CD4-positive, alpha-beta T cell treated with Interleukin-17A for 1 hour (primary cell): ENCODE measurements around the gene ADRB2.
"Not testable (repeated sequence)": the region's sequence is repeated elsewhere in the genome, so short reads cannot be mapped to it uniquely, and the experiment has no call there.

Experiments used
- DNase-seq: peaks from one replicate; pipeline ENCODE4 v3.0.0-alpha.2; 2020

ADRB2 gene

DNA sequence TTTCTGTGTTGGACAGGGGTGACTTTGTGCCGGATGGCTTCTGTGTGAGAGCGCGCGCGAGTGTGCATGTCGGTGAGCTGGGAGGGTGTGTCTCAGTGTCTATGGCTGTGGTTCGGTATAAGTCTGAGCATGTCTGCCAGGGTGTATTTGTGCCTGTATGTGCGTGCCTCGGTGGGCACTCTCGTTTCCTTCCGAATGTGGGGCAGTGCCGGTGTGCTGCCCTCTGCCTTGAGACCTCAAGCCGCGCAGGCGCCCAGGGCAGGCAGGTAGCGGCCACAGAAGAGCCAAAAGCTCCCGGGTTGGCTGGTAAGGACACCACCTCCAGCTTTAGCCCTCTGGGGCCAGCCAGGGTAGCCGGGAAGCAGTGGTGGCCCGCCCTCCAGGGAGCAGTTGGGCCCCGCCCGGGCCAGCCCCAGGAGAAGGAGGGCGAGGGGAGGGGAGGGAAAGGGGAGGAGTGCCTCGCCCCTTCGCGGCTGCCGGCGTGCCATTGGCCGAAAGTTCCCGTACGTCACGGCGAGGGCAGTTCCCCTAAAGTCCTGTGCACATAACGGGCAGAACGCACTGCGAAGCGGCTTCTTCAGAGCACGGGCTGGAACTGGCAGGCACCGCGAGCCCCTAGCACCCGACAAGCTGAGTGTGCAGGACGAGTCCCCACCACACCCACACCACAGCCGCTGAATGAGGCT, at the start of gene ADRB2:
Gene ADRB2 (plus strand): TSS at position 559 of the 686 bp plus-strand sequence. CDS start 221 bp downstream, outside the sequence.
- peak; percentile 93 for DNase-seq

- DNase-seq = no peak
Measured at GRCh38 chr5:148776780-148777179, 49.6 kb upstream of the ADRB2 start.

DNA sequence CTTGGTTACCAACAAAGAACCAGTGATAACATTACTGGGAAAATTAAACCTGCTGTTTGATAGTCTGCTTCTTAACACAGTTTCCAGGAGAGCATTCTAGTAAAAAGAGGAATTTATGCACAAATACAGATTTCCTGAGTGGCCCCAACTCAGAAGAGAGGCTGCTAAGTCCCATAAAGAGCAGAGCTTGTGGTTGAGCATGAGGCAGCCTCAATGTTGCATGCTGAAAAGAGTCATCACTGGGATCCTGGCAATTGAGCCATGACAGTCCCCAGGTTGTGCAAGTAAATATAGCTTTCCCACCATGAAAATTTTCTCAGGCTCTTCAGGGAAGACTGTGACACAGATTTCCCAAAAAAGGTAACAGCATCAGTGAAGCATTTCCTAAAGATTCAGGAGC, 47.5 kb upstream of the ADRB2 start:
- no peak for DNase-seq

- no peak for DNase-seq
Measured at GRCh38 chr5:148780711-148781110, 45.7 kb upstream of the ADRB2 start.

- DNase-seq = no peak
Measured at GRCh38 chr5:148781766-148782165, 44.6 kb upstream of the ADRB2 start.

DNA sequence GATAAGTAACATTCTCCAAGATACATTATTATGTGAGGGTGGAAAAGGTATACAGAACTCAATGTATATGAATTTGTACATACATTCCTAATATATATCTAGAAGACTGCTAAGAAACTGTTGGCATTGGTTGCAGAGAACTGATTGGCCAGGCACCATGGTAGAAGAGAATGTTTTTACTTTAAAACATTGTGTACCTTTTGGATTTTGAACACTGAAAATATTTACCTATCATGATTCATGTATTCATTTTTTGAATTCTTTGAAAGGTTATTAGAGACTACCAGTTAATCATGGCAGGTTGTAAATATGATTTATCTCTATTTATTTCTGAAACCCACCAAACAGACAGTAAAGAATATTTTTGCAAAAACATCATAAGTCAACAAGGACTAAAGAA, 41.2 kb upstream of the ADRB2 start:
- no peak for DNase-seq

- DNase-seq = no peak
Measured at GRCh38 chr5:148786456-148786855, 40.0 kb upstream of the ADRB2 start.

DNA sequence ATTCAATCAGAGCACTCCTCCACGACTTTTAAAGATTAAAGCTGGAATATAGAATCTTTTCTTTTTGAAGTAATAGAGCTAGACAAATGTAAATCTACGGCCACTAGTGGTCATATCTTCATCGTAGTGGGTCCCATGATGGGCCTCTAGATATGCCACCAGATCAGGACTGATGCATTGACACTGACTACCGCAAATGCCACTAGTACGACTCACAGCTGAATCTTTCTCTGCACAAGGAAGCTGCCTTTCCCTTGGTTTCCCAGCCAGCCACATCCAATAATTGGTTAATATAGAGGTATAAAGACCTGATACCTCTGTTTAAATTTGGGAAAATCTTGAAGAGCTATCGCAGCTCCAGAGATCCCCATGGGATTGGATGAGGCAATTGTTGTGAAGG, 37.8 kb upstream of the ADRB2 start:
- no peak for DNase-seq

DNA sequence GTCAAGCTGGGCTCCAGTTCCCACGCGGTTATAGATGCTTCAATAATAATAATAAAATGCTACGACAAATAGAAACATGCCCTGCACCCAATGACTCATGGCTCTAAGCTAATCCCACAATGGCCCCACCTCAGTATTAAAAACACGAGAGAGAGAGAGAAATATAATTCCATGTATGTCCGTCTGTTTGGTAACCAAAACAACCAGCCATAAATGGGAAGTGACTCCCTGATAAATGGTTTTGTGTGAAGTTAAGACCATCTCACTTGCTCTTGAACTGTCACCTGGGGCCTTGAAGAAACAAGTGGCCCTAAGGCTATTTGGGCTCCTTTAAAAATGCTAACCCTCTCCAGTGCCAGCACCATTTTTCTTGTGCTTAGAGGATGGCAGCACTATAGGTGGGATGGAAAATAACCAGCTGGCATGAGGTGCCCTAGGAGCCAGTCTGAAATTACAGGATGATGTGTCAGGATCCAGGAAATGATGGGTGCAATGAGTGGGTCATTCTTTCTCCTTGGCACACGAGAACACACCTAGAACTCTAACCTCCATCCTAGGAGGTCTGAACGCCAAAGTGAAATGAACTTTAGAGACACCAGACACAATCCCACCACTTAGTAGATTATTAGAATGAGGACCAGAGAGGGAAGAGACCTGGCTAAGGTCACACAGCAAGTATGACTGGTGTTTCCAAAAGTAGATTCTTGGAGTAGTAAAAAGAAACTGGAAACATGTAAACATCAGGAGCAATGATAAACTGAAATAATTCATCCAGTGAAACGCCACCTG, 35.7 kb upstream of the ADRB2 start:
- no peak for DNase-seq

GRCh38 chr5:148791334-148791667, 35.1 kb upstream of the ADRB2 start:
- no peak for DNase-seq

GRCh38 chr5:148791696-148792095, 34.7 kb upstream of the ADRB2 start:
- no peak for DNase-seq

DNA sequence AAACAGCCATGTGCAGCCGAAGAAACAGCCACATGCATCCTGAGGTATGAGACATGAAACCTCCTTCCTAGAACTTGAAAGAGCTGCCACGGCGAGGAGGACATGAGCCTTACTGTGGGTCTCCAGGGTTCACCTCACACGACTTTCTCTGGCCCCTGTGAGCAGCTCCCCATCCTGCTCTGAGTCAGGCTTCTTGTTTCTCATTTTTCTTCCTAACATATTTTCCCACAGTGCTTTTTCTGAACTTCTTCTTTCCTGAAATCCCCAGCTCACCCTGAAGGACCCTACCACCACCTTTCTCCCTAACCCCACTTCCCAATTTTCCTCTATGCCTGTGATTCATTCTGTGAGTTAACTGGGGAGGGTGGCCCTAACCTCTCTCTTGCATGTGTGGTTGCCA, 33.7 kb upstream of the ADRB2 start:
- no peak for DNase-seq

GRCh38 chr5:148793261-148793660, 33.1 kb upstream of the ADRB2 start:
- no peak for DNase-seq

- DNase-seq = no peak
Measured at GRCh38 chr5:148794275-148794674, 32.1 kb upstream of the ADRB2 start.

DNA sequence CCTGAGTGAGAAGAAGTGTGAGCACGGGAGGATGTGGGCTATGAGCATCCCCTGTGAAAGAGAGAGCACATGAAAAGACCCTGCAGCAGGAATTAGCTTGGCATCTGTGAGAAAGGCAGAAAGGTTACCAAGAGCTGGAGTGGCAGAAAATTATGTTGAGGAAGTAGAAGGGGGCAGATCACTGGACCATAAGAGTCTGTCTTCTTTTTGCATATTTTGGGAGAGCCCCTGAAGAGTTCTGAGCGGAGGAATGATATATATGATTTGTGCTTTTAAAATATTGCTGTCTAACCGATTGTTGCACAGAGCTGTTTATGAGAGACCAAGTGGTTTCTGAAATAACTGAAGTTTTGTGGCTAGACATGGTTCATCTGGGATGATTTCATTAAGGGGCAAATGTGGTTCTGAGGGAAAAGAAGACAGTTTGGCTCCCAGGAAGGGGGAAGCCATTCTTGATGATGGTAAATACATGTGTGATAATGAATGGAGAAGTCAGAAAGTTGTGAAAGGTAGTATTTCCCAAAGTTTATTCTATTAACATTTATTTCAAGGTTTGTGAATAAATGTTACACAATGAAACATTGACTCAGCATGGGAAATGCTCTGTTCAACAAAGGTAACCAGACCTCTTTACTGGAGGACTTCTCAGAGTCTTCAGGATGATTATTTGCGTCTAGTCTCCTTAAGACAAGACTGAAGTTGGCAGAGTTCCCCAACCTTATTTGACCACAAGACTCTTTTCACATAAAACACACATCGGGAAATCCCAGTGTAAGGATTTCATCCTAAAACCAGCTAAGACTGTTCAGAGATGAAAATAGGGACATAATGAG, 31.5 kb upstream of the ADRB2 start:
- DNase-seq = no peak

DNA sequence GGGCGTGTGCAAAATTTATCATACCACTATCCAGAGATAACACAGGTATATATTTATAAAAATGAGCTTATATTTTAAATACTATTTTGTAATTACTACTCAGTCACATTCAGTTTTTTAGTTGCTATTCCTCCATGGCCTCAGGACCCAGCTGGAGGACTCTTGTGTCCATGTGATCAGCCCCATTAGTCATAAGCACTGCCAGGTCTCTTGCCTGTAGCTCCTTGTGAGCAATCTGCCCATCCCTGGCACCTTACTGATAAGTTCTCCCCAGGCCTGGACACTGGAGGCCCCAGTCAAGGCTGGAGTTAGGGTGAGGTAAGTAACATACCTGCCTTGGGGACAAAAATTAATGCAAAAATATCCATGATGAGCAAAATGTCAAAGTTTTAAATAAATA, 29.5 kb upstream of the ADRB2 start:
- no peak for DNase-seq

DNA sequence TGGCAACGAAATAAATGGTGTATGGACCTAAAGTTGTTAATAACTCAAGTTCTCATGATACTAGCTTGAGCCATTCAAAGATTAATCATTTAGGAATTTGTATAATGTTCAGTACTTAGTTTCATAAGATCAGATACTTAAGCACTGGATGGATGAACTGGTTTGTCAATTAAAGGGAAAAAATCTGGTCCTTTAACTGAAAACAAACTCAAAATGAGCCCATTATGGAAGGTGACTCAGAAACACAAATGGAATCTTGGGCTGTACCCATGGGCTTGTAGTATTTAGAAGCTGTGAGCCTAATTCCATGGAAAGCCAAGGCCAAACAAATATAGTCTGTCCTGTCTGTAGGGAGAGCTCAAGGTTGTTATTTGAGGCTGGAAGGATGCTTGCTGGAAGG, 27.6 kb upstream of the ADRB2 start:
- DNase-seq = no peak

DNA sequence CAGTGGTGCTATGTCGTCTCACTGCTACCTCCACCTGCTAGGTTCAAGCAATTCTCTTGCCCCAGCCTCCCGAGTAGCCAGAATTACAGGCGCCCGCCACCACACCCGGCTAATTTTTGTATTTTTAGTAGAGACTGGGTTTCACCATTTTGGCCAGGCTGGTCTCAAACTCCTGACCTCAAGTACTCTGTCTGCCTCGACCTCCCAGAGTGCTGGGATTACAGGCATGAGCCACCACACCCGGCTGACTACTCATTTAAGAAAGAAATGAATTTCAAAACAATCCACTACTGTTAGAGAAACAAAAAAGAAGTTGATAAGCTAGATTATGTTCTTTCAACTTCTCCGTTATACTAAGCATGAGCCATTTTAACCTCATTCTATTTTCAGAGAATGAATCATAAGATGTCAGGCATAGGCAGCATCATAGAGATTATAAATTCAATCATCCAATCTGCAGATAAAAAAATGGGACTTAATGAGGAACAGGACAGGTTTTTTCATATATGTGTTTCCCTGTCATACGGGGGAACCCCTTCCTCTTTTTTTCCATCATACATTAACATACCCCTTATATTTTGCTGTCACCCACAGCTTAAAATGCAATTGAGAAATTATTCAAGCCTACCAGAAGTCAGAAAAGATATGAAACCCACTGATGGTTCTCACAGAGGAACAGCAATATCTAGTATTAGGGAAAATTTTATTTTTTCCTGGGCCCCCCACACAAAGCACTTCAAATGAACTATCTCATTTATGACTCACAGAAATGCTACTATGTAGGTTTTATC, 26.5 kb upstream of the ADRB2 start:
- no peak for DNase-seq

DNA sequence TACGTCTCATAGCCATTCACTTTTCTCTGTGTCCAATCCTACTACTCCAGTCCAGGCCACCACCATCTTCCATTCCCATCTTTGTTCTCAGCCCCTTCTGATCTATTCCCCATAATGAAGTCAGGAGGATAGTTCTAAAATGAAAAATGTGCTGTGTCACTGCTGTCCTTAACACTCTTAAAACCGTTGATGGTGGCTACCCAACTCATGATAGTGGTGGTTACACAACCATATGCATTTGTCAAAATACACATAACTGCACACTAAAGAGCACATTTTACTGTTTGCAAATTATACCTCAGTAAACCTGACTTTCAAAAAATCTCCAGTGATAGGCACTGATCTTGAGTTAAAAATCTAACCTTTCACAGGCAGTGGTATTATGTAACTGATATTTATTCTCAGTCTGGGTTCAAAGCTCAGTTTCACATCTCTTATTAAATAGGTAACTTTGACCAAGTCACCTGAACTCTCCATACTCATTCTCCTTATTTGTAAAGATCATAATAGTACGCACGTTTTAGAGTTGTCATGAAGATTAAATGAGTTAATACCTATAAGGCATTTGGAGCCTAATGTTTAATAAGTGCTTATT, 24.6 kb upstream of the ADRB2 start:
- no peak for DNase-seq

- DNase-seq = not testable (repeated sequence)
Measured at GRCh38 chr5:148803451-148803850, 23.0 kb upstream of the ADRB2 start.

DNA sequence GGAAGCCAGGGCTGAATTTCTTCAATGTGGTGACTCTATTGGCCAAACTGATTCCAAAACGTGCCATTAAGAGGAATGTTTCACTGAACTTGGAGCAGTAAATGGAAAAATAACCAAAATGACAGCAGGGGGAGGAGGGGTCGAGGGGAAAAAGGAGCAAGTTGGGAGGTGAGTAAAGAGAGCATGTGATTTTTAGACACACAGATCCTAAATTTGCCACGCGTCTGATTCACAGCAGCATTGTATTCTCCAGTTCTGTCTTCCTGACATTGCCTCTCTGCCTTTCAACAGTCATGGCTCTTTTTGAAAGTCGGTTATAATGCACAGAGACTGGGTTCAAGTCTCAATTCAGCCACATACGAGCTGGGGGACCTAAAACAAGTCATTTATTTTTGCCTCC, 22.0 kb upstream of the ADRB2 start:
- no peak for DNase-seq
